GM21576 (cell line): ENCODE measurements around the gene SMIM8.

ENCODE experiments used
- ATAC-seq: cut with Tn5 transposase; IDR thresholded peaks from one replicate; pipeline ENCODE4 v1.9.1; 2021; ENCODE audit warnings: mild to moderate bottlenecking, moderate library complexity; ENCODE audit not compliant: unreplicated experiment

SMIM8 gene

GRCh38 chr6:87333591-87334181, 11.3 kb downstream of the SMIM8 start:
- ATAC-seq, result no peak

GRCh38 chr6:87334683-87335082, 12.3 kb downstream of the SMIM8 start:
- ATAC-seq, result no peak

- no peak for ATAC-seq
These were observed 14.0 kb downstream of the SMIM8 start for GRCh38 chr6:87336367-87336766.

- no peak for ATAC-seq
These were observed 17.8 kb downstream of the SMIM8 start for GRCh38 chr6:87340230-87340629.

- ATAC-seq, result no peak
These were observed 18.8 kb downstream of the SMIM8 start for GRCh38 chr6:87341158-87341557.

GRCh38 chr6:87341899-87342298, 19.5 kb downstream of the SMIM8 start:
- ATAC-seq, result peak; percentile 96

- no peak for ATAC-seq
These were observed 20.4 kb downstream of the SMIM8 start for GRCh38 chr6:87342829-87343228.

- no peak for ATAC-seq
These were observed 22.3 kb downstream of the SMIM8 start, which contains the start of gene C6orf163 for GRCh38 chr6:87344731-87345130. Gene C6orf163, plus strand, starts transcription at chr6:87344813. Its CDS starts 287 bp downstream, at chr6:87345100.

- ATAC-seq, result no peak
These were observed 24.3 kb downstream of the SMIM8 start for GRCh38 chr6:87346700-87347099.

GRCh38 chr6:87349896-87350295, 27.5 kb downstream of the SMIM8 start:
- no peak for ATAC-seq

- no peak for ATAC-seq
These were observed 28.1 kb downstream of the SMIM8 start for GRCh38 chr6:87350516-87350915.

GRCh38 chr6:87351583-87351982, 29.2 kb downstream of the SMIM8 start:
- no peak for ATAC-seq

- ATAC-seq, result no peak
These were observed 33.8 kb downstream of the SMIM8 start for GRCh38 chr6:87356181-87356580.

GRCh38 chr6:87357479-87358196, 35.2 kb downstream of the SMIM8 start:
- ATAC-seq, result no peak

- no peak for ATAC-seq
These were observed 42.3 kb downstream of the SMIM8 start for GRCh38 chr6:87364602-87365252.

GRCh38 chr6:87366072-87366827, 43.9 kb downstream of the SMIM8 start:
- ATAC-seq, result no peak

- no peak for ATAC-seq
These were observed 44.5 kb downstream of the SMIM8 start for GRCh38 chr6:87366899-87367298.

GRCh38 chr6:87373377-87373776, 51.0 kb downstream of the SMIM8 start:
- ATAC-seq, result no peak

GRCh38 chr6:87375315-87375714, 52.9 kb downstream of the SMIM8 start:
- no peak for ATAC-seq

- ATAC-seq, result no peak
These were observed 54.3 kb downstream of the SMIM8 start for GRCh38 chr6:87376643-87377042.

GRCh38 chr6:87378947-87379346, 56.6 kb downstream of the SMIM8 start:
- ATAC-seq, result peak; percentile 69
